HepG2 (cell line): ENCODE measurements around the gene LRRC74A. TPM values are rescaled to one million over a fixed set of nuclear protein-coding genes. Genes with fewer than 3 reads are reported as not detected.

Source experiments
- HMGA1 ChIP-seq: sonication (generic); formaldehyde crosslinking; conservative IDR thresholded peaks from 2 replicates; pipeline ENCODE4 v1.4.0; 2020; ENCODE audit warnings: missing genetic modification reagents
- KLF12 ChIP-seq: sonication (generic); formaldehyde crosslinking; IDR thresholded peaks from 2 replicates; pipeline ENCODE4 v1.4.0; 2020; ENCODE audit warnings: missing genetic modification reagents, borderline replicate concordance
- PHF8 ChIP-seq: sonication (generic); formaldehyde crosslinking; IDR thresholded peaks from 2 replicates; pipeline ENCODE4 v1.5.0; 2020; ENCODE audit warnings: missing genetic modification reagents
- SMARCE1 ChIP-seq: fragments of 450-650 bp; IDR thresholded peaks from 2 replicates; pipeline ENCODE4 v1.6.1; 2017; ENCODE audit warnings: borderline replicate concordance
- SNRNP70 ChIP-seq: fragments of 200-400 bp; formaldehyde crosslinking; IDR thresholded peaks from 2 replicates; pipeline ENCODE4 v1.6.1; 2017; ENCODE audit warnings: mild to moderate bottlenecking, low read depth, low read length, moderate library complexity
- SOX13 ChIP-seq, 3 experiments: fragments of 450-650 bp in 1 of 3; sonication (generic) in 1 of 3; formaldehyde crosslinking in 1 of 3; IDR thresholded peaks in 2 of 3; conservative IDR thresholded peaks in 1 of 3; 2 replicates each; pipeline versions ENCODE4 v1.5.0 to v1.6.1; 2016 to 2020; ENCODE audit warnings: antibody characterized with exemption in 1 of 3, mild to moderate bottlenecking in 1 of 3, missing compliant biosample characterization in 1 of 3, missing genetic modification reagents in 1 of 3, moderate library complexity in 1 of 3
- XBP1 ChIP-seq: sonication (generic); formaldehyde crosslinking; IDR thresholded peaks from 2 replicates; pipeline ENCODE4 v1.5.0; 2020; ENCODE audit warnings: missing genetic modification reagents
- XRCC5 ChIP-seq: fragments of 200-400 bp; formaldehyde crosslinking; optimal IDR thresholded peaks from 2 replicates; pipeline ENCODE3; 2017; ENCODE audit warnings: mild to moderate bottlenecking, low read length
- ZC3H4 ChIP-seq: sonication (generic); formaldehyde crosslinking; IDR thresholded peaks from 2 replicates; pipeline ENCODE4 v1.4.0; 2020; ENCODE audit warnings: missing genetic modification reagents, borderline replicate concordance
- ZNF230 ChIP-seq: sonication (generic); formaldehyde crosslinking; IDR thresholded peaks from 2 replicates; pipeline ENCODE4 v1.4.0; 2020; ENCODE audit warnings: mild to moderate bottlenecking, missing genetic modification reagents
- ZNF3 ChIP-seq: IDR thresholded peaks from 2 replicates; pipeline ENCODE4 v1.7.0; 2017; ENCODE audit warnings: inconsistent platforms
- ZNF451 ChIP-seq: sonication (generic); formaldehyde crosslinking; IDR thresholded peaks from 2 replicates; pipeline ENCODE4 v1.5.0; 2020; ENCODE audit warnings: mild to moderate bottlenecking, missing genetic modification reagents
- ZNF496 ChIP-seq: sonication (generic); formaldehyde crosslinking; IDR thresholded peaks from 2 replicates; pipeline ENCODE4 v1.8.1; 2023; ENCODE audit warnings: mild to moderate bottlenecking, moderate library complexity, missing genetic modification reagents; ENCODE audit not compliant: insufficient replicate concordance
- ZNF816 ChIP-seq: sonication (generic); formaldehyde crosslinking; IDR thresholded peaks from 2 replicates; pipeline ENCODE4 v1.8.0; 2022; ENCODE audit warnings: missing genetic modification reagents, mild to moderate bottlenecking, borderline replicate concordance
- polyA plus RNA-seq, 8 experiments: library from polyadenylated mRNA; depleted of rRNA in 3 of 8; stranded (reverse) in 7 of 8; unstranded in 1 of 8; fragments of >200 nt; fragmentation: Illumina TruSeq in 4 of 8; extraction: Trizol in 4 of 8; gene quantifications; 2 replicates each; pipeline versions ENCODE4 v1.2.1 to v1.2.3, GENCODE V29; 2011 to 2016; ENCODE audit warnings: low read depth in 4 of 8, missing spikeins in 1 of 8, mixed read lengths in 1 of 8; ENCODE audit not compliant: insufficient read depth in 1 of 8
- total RNA-seq, 5 experiments: library from RNA; depleted of rRNA; stranded (reverse); fragments of >200 nt; fragmentation: Illumina TruSeq; extraction: Trizol; gene quantifications; 2 replicates each; pipeline ENCODE4 v1.2.3, GENCODE V29; 2016; ENCODE audit warnings: low read depth in 1 of 5
- TF ChIP-seq, protein P1 (sequence below): sonication (generic); formaldehyde crosslinking; IDR thresholded peaks from 2 replicates; pipeline ENCODE4 v1.5.0; 2020; ENCODE audit warnings: missing genetic modification reagents
- TF ChIP-seq, protein P2 (sequence below): sonication (generic); formaldehyde crosslinking; IDR thresholded peaks from one replicate; pipeline ENCODE4 v1.5.1; 2020; ENCODE audit warnings: mild to moderate bottlenecking, missing genetic modification reagents; ENCODE audit errors: not compliant biosample characterization
- TF ChIP-seq, protein P3 (sequence below): sonication (generic); formaldehyde crosslinking; IDR thresholded peaks from 2 replicates; pipeline ENCODE4 v1.4.0; 2020; ENCODE audit warnings: missing genetic modification reagents, borderline replicate concordance
- TF ChIP-seq, protein P4 (sequence below): IDR thresholded peaks from 2 replicates; pipeline ENCODE4 v1.6.1; 2012; ENCODE audit warnings: inconsistent platforms

Gene LRRC74A
- total and polyA plus RNA-seq, 2 of the 13 experiments (the other 11 are each of a cell fraction or from before 2014, with no cell fraction given), result not detected

DNA sequence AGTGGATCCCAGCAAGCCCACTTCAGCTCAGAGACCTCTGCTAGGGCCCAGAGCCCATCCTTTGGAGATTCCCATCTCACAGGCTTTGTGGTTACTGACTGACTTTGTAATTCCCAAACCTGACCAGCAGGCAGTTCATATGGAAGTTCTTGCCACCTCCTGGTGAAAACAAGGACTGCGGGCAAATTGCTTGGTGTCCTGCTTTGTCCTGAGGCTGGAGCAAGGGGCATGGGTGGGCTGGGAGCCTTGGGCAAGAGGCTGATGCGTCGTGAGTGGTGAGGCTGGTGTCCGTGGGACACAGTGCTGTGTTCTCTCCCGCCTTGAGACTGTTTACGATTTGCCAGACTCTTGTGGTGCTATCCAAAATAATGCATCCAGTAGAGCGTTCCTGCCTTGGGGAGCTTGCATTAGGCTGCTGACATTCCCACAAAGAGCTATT is 91.0 kb downstream of the LRRC74A start (continued):
- TF ChIP-seq XRCC5 (peak; percentile 46), ZNF496 (CRISPR knock-in tag) (no peak), SMARCE1 (no peak), ZNF816 (CRISPR knock-in tag) (no peak), ZNF230 (CRISPR knock-in tag) (no peak), KLF12 (no peak), ZNF451 (no peak), HMGA1 (no peak), SNRNP70 (no peak), ZNF3 (CRISPR knock-in tag) (peak; percentile 71; the same call in 1 of the 2 replicates), PHF8 (CRISPR knock-in tag) (no peak), ZC3H4 (CRISPR knock-in tag) (no peak), XBP1 (CRISPR knock-in tag) (no peak), SOX13 (IDR thresholded peaks at IDR 0.05) (no peak), SOX13 (CRISPR knock-in tag; conservative IDR thresholded peaks at IDR 0.05 in 1 of 2, IDR thresholded peaks at IDR 0.05 in 1 of 2) (no peak)
- TF ChIP-seq, protein P1, sequence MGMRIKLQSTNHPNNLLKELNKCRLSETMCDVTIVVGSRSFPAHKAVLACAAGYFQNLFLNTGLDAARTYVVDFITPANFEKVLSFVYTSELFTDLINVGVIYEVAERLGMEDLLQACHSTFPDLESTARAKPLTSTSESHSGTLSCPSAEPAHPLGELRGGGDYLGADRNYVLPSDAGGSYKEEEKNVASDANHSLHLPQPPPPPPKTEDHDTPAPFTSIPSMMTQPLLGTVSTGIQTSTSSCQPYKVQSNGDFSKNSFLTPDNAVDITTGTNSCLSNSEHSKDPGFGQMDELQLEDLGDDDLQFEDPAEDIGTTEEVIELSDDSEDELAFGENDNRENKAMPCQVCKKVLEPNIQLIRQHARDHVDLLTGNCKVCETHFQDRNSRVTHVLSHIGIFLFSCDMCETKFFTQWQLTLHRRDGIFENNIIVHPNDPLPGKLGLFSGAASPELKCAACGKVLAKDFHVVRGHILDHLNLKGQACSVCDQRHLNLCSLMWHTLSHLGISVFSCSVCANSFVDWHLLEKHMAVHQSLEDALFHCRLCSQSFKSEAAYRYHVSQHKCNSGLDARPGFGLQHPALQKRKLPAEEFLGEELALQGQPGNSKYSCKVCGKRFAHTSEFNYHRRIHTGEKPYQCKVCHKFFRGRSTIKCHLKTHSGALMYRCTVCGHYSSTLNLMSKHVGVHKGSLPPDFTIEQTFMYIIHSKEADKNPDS (CRISPR knock-in tag), result no peak
- TF ChIP-seq, protein P2, sequence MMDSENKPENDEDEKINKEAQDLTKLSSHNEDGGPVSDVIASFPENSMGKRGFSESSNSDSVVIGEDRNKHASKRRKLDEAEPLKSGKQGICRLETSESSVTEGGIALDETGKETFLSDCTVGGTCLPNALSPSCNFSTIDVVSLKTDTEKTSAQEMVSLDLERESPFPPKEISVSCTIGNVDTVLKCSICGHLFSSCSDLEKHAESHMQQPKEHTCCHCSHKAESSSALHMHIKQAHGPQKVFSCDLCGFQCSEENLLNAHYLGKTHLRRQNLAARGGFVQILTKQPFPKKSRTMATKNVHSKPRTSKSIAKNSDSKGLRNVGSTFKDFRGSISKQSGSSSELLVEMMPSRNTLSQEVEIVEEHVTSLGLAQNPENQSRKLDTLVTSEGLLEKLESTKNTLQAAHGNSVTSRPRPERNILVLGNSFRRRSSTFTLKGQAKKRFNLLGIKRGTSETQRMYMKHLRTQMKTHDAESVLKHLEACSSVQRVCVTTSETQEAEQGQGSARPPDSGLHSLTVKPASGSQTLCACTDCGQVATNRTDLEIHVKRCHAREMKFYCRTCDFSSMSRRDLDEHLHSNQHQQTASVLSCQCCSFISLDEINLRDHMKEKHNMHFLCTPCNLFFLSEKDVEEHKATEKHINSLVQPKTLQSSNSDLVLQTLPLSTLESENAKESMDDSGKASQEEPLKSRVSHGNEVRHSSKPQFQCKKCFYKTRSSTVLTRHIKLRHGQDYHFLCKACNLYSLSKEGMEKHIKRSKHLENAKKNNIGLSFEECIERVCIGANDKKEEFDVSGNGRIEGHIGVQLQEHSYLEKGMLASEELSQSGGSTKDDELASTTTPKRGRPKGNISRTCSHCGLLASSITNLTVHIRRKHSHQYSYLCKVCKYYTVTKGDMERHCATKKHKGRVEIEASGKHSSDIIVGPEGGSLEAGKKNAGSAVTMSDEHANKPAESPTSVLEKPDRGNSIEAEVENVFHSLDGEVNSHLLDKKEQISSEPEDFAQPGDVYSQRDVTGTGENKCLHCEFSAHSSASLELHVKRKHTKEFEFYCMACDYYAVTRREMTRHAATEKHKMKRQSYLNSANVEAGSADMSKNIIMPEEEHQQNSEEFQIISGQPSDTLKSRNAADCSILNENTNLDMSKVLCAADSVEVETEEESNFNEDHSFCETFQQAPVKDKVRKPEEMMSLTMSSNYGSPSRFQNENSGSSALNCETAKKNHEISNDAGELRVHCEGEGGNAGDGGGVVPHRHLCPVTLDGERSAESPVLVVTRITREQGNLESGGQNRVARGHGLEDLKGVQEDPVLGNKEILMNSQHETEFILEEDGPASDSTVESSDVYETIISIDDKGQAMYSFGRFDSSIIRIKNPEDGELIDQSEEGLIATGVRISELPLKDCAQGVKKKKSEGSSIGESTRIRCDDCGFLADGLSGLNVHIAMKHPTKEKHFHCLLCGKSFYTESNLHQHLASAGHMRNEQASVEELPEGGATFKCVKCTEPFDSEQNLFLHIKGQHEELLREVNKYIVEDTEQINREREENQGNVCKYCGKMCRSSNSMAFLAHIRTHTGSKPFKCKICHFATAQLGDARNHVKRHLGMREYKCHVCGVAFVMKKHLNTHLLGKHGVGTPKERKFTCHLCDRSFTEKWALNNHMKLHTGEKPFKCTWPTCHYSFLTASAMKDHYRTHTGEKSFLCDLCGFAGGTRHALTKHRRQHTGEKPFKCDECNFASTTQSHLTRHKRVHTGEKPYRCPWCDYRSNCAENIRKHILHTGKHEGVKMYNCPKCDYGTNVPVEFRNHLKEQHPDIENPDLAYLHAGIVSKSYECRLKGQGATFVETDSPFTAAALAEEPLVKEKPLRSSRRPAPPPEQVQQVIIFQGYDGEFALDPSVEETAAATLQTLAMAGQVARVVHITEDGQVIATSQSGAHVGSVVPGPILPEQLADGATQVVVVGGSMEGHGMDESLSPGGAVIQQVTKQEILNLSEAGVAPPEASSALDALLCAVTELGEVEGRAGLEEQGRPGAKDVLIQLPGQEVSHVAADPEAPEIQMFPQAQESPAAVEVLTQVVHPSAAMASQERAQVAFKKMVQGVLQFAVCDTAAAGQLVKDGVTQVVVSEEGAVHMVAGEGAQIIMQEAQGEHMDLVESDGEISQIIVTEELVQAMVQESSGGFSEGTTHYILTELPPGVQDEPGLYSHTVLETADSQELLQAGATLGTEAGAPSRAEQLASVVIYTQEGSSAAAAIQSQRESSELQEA (CRISPR knock-in tag), result no peak
- TF ChIP-seq, protein P3, sequence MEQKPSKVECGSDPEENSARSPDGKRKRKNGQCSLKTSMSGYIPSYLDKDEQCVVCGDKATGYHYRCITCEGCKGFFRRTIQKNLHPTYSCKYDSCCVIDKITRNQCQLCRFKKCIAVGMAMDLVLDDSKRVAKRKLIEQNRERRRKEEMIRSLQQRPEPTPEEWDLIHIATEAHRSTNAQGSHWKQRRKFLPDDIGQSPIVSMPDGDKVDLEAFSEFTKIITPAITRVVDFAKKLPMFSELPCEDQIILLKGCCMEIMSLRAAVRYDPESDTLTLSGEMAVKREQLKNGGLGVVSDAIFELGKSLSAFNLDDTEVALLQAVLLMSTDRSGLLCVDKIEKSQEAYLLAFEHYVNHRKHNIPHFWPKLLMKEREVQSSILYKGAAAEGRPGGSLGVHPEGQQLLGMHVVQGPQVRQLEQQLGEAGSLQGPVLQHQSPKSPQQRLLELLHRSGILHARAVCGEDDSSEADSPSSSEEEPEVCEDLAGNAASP, result no peak
- TF ChIP-seq, protein P4, sequence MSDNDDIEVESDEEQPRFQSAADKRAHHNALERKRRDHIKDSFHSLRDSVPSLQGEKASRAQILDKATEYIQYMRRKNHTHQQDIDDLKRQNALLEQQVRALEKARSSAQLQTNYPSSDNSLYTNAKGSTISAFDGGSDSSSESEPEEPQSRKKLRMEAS, result no peak
